Measurements from ENCODE around the gene MVK. TPM values are rescaled to one million over a fixed set of nuclear protein-coding genes. Genes with fewer than 3 reads are reported as not detected.

Gene MVK
- total and polyA plus RNA-seq, 2 of the 4 experiments (the other 2 are of a cell fraction) = 6.6 to 11.5 TPM

- Histone ChIP-seq H3K79me1 (ENCODE audit: low read depth in 1 of 2, low read length in 2 of 2) (no peaks in the 10 kb centered on the region), H2BK15ac (ENCODE audit: low read depth, low read length) (no peak overlapping the region), H3K27ac (ENCODE audit: insufficient read depth, low read length) (no peak overlapping the region), H4K5ac (ENCODE audit: low read depth, low read length) (no peak overlapping the region), H2AK5ac (ENCODE audit: low read depth, low read length) (no peak overlapping the region), H2BK120ac (ENCODE audit: low read depth, low read length) (no peak overlapping the region), H2BK20ac (ENCODE audit: low read depth, low read length) (no peak overlapping the region), H4K20me1 (ENCODE audit: insufficient read depth, low read length) (no peaks in the 10 kb centered on the region), H3K18ac (ENCODE audit: low read depth, low read length) (no peak overlapping the region), H3K4me3 (ENCODE audit: insufficient read depth, low read depth, low read length) (no peak overlapping the region), H3K4me1 (ENCODE audit: control insufficient read depth, insufficient read depth, low read length) (peaks cover 2% of the 10 kb centered on the region; the same call in 1 of the 2 replicates), H3K4ac (ENCODE audit: low read depth, low read length) (no peak overlapping the region), H3K9ac (ENCODE audit: low read depth, low read length) (no peak overlapping the region), H2BK5ac (ENCODE audit: low read depth, low read length, poor library complexity, severe bottlenecking) (no peak overlapping the region), H3K4me2 (ENCODE audit: low read depth, low read length) (no peak overlapping the region), H3K9me3 (ENCODE audit: control insufficient read depth, insufficient read depth, low read length) (no peaks in the 10 kb centered on the region), H3K56ac (ENCODE audit: extremely low read depth, insufficient read depth, low read length) (no peak overlapping the region), H3K9me1 (ENCODE audit: insufficient read depth, low read length) (peaks cover 3% of the 10 kb centered on the region; the same call in 1 of the 2 replicates), H4K8ac (ENCODE audit: low read depth in 2 of 2, low read length in 2 of 2) (no peak overlapping the region), H2AFZ (replicated peaks; ENCODE audit: low read length, poor library complexity) (no peak overlapping the region), H3K27me3 (ENCODE audit: control insufficient read depth, insufficient read depth, low read length) (peaks cover 8% of the 10 kb centered on the region), H4K91ac (ENCODE audit: insufficient read depth, low read depth, low read length) (no peak overlapping the region), H3K14ac (replicated peaks; ENCODE audit: low read depth, low read length) (no peak overlapping the region), H2AK9ac (replicated peaks; ENCODE audit: low read depth, low read length, poor library complexity) (no peak overlapping the region), H3K36me3 (ENCODE audit: control insufficient read depth, insufficient read depth, low read length) (no peaks in the 10 kb centered on the region), H3K23ac (ENCODE audit: low read depth, low read length) (no peak overlapping the region)
- ChIA-PET CTCF (interaction anchor here (1.7 to 3.3 kb wide), 2 partner anchors 176 to 177 kb away, joined by 5 to 36 read pairs; no protein-coding TSS in a partner anchor), POLR2A (ENCODE audit: unreplicated experiment) (no interaction called here)
- in situ Hi-C loops (cut with MboI; ENCODE audit: low sequenced_read_pairs) (no loop called here), intact Hi-C loops (cut with micrococcal nuclease) (loop anchor here (5.0 kb wide), 1 partner anchor 113 kb away; the partner anchor contains the start of gene FAM222A), dilution Hi-C loops (cut with HindIII; ENCODE audit: low sequenced_read_pairs, unreplicated experiment) (no loop called here)
- BruUV-seq (replicated peaks) = no TSS peak
- DNase-seq (no peak), ATAC-seq (ENCODE audit: low read depth) (no peak)
- TF ChIP-seq MAZ (IDR thresholded peaks at IDR 0.05; ENCODE audit: borderline replicate concordance, low read depth, low read length) = no peak
- no peak for TF ChIP-seq MXI1 (IDR thresholded peaks at IDR 0.05; ENCODE audit: borderline replicate concordance, low read depth, low read length)
- TF ChIP-seq CTCF (conservative IDR thresholded peaks at IDR 0.05; ENCODE audit: low read depth, low read length) = no peak
- TF ChIP-seq BHLHE40 (IDR thresholded peaks at IDR 0.05; ENCODE audit: low read depth, low read length) = no peak
- TF ChIP-seq POLR2A (IDR thresholded peaks at IDR 0.05; ENCODE audit: low read depth, low read length) = no peak
- no peak for TF ChIP-seq CHD1 (IDR thresholded peaks at IDR 0.05; ENCODE audit: low read depth, low read length)
- 57% methylated on average over 2 of the region's 7 CpGs; no CpG with 5 or more reads in 1 of the 2 experiments for WGBS, 2 experiments (ENCODE audit: extremely low coverage in 2 of 2, insufficient read length in 1 of 2)
Measured at GRCh38 chr12:109599087-109599486, 25.5 kb downstream of the MVK start.
